IMR-90 (cell line): Measurements from ENCODE around the gene TMEM9. TPM values are rescaled to one million over a fixed set of nuclear protein-coding genes. Genes with fewer than 3 reads are reported as not detected.

ENCODE experiments used
- ATAC-seq: fragments of 200-7000 bp; cut with Tn5 transposase; 2 replicates; pipeline ENCODE4 v1.9.1; 2020; ENCODE audit warnings: low read depth, mild to moderate bottlenecking, moderate library complexity
- BruUV-seq: library from RNA; stranded (reverse); fragments of 400-500 nt; replicated peaks from 2 replicates; lab custom pipeline; 2021; lab: Mats Ljungman, UMichigan
- CTCF ChIA-PET: fragments of 300-600 bp; formaldehyde crosslinking; extraction: SDS; loops from one replicate; lab custom pipeline; 2021; ENCODE audit warnings: antibody characterized with exemption; lab: Yijun Ruan, JAX
- POLR2A ChIA-PET: fragments of 300-600 bp; sonication (Branson Sonifier 250); formaldehyde crosslinking; loops from one replicate; lab custom pipeline; 2022; ENCODE audit warnings: antibody characterized with exemption; ENCODE audit not compliant: unreplicated experiment; lab: Charles Lee
- DNase-seq: peaks from one replicate; pipeline ENCODE4 v3.0.0; 2013
- H2AFZ ChIP-seq: replicated peaks from 2 replicates; pipeline ENCODE3; 2013; ENCODE audit warnings: low read length, mild to moderate bottlenecking; ENCODE audit not compliant: poor library complexity
- H2AK5ac ChIP-seq: 2 replicates; pipeline ENCODE4 v1.6.1; 2013; ENCODE audit warnings: low read depth, low read length, inconsistent platforms
- H2AK9ac ChIP-seq: replicated peaks from 2 replicates; pipeline ENCODE3; 2013; ENCODE audit warnings: mild to moderate bottlenecking, low read depth, low read length, moderate library complexity; ENCODE audit not compliant: poor library complexity
- H2BK120ac ChIP-seq: 2 replicates; pipeline ENCODE4 v1.6.1; 2013; ENCODE audit warnings: low read depth, low read length, inconsistent platforms
- H2BK15ac ChIP-seq: 3 replicates; pipeline ENCODE4 v1.6.1; 2013; ENCODE audit warnings: low read depth, low read length, inconsistent platforms
- H2BK20ac ChIP-seq: 2 replicates; pipeline ENCODE4 v1.6.1; 2013; ENCODE audit warnings: low read depth, mild to moderate bottlenecking, inconsistent platforms, low read length, moderate library complexity
- H2BK5ac ChIP-seq: 2 replicates; pipeline ENCODE4 v1.6.1; 2013; ENCODE audit warnings: mild to moderate bottlenecking, low read depth, low read length, inconsistent platforms; ENCODE audit not compliant: poor library complexity, severe bottlenecking
- H3K14ac ChIP-seq: replicated peaks from 2 replicates; pipeline ENCODE4 v1.6.1; 2013; ENCODE audit warnings: low read depth, low read length, inconsistent platforms
- H3K18ac ChIP-seq: 2 replicates; pipeline ENCODE4 v1.6.1; 2013; ENCODE audit warnings: low read depth, low read length, control low read depth
- H3K23ac ChIP-seq: 2 replicates; pipeline ENCODE4 v1.6.1; 2013; ENCODE audit warnings: low read depth, low read length, inconsistent platforms
- H3K27ac ChIP-seq: 2 replicates; pipeline ENCODE4 v1.5.1; 2013; ENCODE audit warnings: mild to moderate bottlenecking, control low read depth, low read length; ENCODE audit not compliant: insufficient read depth
- H3K27me3 ChIP-seq: 2 replicates; pipeline ENCODE4 v1.6.1; 2013; ENCODE audit warnings: low read length; ENCODE audit not compliant: control insufficient read depth, insufficient read depth
- H3K36me3 ChIP-seq: 2 replicates; pipeline ENCODE4 v1.6.1; 2013; ENCODE audit warnings: low read length, mixed read lengths; ENCODE audit not compliant: control insufficient read depth, insufficient read depth
- H3K4ac ChIP-seq: 2 replicates; pipeline ENCODE4 v1.6.1; 2013; ENCODE audit warnings: low read depth, low read length, inconsistent platforms
- H3K4me1 ChIP-seq: 2 replicates; pipeline ENCODE4 v1.6.1; 2013; ENCODE audit warnings: low read length, mixed read lengths; ENCODE audit not compliant: control insufficient read depth, insufficient read depth
- H3K4me2 ChIP-seq: 2 replicates; pipeline ENCODE4 v1.6.1; 2013; ENCODE audit warnings: low read depth, mild to moderate bottlenecking, control low read depth, low read length, moderate library complexity
- H3K4me3 ChIP-seq: 2 replicates; pipeline ENCODE4 v1.5.1; 2013; ENCODE audit warnings: low read depth, mild to moderate bottlenecking, control low read depth, low read length, moderate library complexity; ENCODE audit not compliant: insufficient read depth
- H3K56ac ChIP-seq: 2 replicates; pipeline ENCODE4 v1.6.1; 2013; ENCODE audit warnings: low read length, inconsistent platforms; ENCODE audit not compliant: insufficient read depth; ENCODE audit errors: extremely low read depth
- H3K79me1 ChIP-seq, 2 experiments: 2 replicates each; pipeline ENCODE4 v1.6.1; 2013; ENCODE audit warnings: low read length in 2 of 2, inconsistent platforms in 1 of 2, low read depth in 1 of 2
- H3K9ac ChIP-seq: 2 replicates; pipeline ENCODE4 v1.6.1; 2013; ENCODE audit warnings: low read depth, low read length, control low read depth
- H3K9me1 ChIP-seq: 2 replicates; pipeline ENCODE4 v1.6.1; 2013; ENCODE audit warnings: low read length, inconsistent platforms; ENCODE audit not compliant: insufficient read depth
- H3K9me3 ChIP-seq: 2 replicates; pipeline ENCODE4 v1.6.1; 2013; ENCODE audit warnings: low read length; ENCODE audit not compliant: control insufficient read depth, insufficient read depth
- H4K20me1 ChIP-seq: 2 replicates; pipeline ENCODE4 v1.6.1; 2013; ENCODE audit warnings: low read length, inconsistent platforms; ENCODE audit not compliant: insufficient read depth
- H4K5ac ChIP-seq: 2 replicates; pipeline ENCODE4 v1.6.1; 2013; ENCODE audit warnings: mild to moderate bottlenecking, low read depth, low read length, control low read depth
- H4K8ac ChIP-seq, 2 experiments: 2 replicates each; pipeline ENCODE4 v1.6.1; 2013; ENCODE audit warnings: low read depth in 2 of 2, low read length in 2 of 2, control low read depth in 1 of 2, inconsistent platforms in 1 of 2
- H4K91ac ChIP-seq: 2 replicates; pipeline ENCODE4 v1.6.1; 2013; ENCODE audit warnings: low read depth, low read length, inconsistent platforms; ENCODE audit not compliant: insufficient read depth
- BHLHE40 ChIP-seq: fragments of 150-350 bp; IDR thresholded peaks from 2 replicates; pipeline ENCODE4 v1.6.1; 2016; ENCODE audit warnings: mild to moderate bottlenecking, low read depth, low read length
- CHD1 ChIP-seq: IDR thresholded peaks from 2 replicates; pipeline ENCODE4 v1.6.1; 2012; ENCODE audit warnings: low read depth, low read length, improper control_type of control experiment
- CTCF ChIP-seq: conservative IDR thresholded peaks from 2 replicates; pipeline ENCODE4 v1.5.1; 2012; ENCODE audit warnings: mild to moderate bottlenecking, low read depth, low read length, improper control_type of control experiment
- MAZ ChIP-seq: IDR thresholded peaks from 2 replicates; pipeline ENCODE4 v1.6.1; 2012; ENCODE audit warnings: low read depth, mild to moderate bottlenecking, low read length, improper control_type of control experiment, moderate library complexity, borderline replicate concordance
- POLR2A ChIP-seq: IDR thresholded peaks from 2 replicates; pipeline ENCODE4 v1.6.1; 2012; ENCODE audit warnings: mild to moderate bottlenecking, low read depth, low read length
- RAD21 ChIP-seq: IDR thresholded peaks from 2 replicates; pipeline ENCODE4 v1.6.1; 2012; ENCODE audit warnings: low read length, improper control_type of control experiment
- RFX5 ChIP-seq: IDR thresholded peaks from 2 replicates; pipeline ENCODE4 v1.8.0; 2012; ENCODE audit warnings: low read depth, mild to moderate bottlenecking, low read length, moderate library complexity
- SMC3 ChIP-seq: fragments of 150-350 bp; IDR thresholded peaks from 2 replicates; pipeline ENCODE4 v1.6.1; 2016; ENCODE audit warnings: low read depth, mild to moderate bottlenecking, antibody characterized with exemption, low read length, moderate library complexity
- WGBS, 2 experiments: methylation state at CpG; one replicate each; pipeline versions ENCODE4 v1.1.5 to v1.1.7; 2013; ENCODE audit warnings: missing lambda C conversion rate in 2 of 2; ENCODE audit not compliant: insufficient read length in 1 of 2; ENCODE audit errors: extremely low coverage in 2 of 2; 5-methylcytosine and 5-hydroxymethylcytosine counted together
- dilution Hi-C: fragments of 300-500 bp; cut with HindIII; formaldehyde crosslinking; loops from one replicate; pipeline ENCODE4 v1.14.3; 2018; ENCODE audit warnings: low sequenced_read_pairs; ENCODE audit not compliant: unreplicated experiment
- in situ Hi-C: fragments of 300-500 bp; cut with MboI; formaldehyde crosslinking; loops from 3 replicates; pipeline ENCODE4 v1.14.3; 2019; ENCODE audit warnings: low sequenced_read_pairs, inconsistent platforms, mixed read lengths
- intact Hi-C: fragments of 100-400 bp; cut with micrococcal nuclease; formaldehyde crosslinking; loops from 2 replicates; pipeline ENCODE4 v1.10.0; 2022
- polyA plus RNA-seq, 3 experiments: library from polyadenylated mRNA; depleted of rRNA; stranded (reverse); fragments of >200 nt; gene quantifications; 2 replicates each; pipeline ENCODE4 v1.2.3, GENCODE V29; 2012; ENCODE audit warnings: low replicate concordance in 1 of 3
- total RNA-seq: library from RNA; depleted of rRNA; stranded (reverse); fragments of >200 nt; gene quantifications from 2 replicates; pipeline ENCODE4 v1.2.3, GENCODE V29; 2012

The TMEM9 gene
- total and polyA plus RNA-seq, 2 of the 4 experiments (the other 2 are of a cell fraction): 76.7 to 107 TPM

GRCh38 chr1:201114245-201115131 is 39.8 kb downstream of the TMEM9 start:
- peak overlapping the region; percentile 27 to 78; a peak in 1 of 4 replicates for H4K8ac ChIP-seq
- ATAC-seq: peak; percentile 99
- in situ Hi-C loops: no loop called here

More at GRCh38 chr1:201114245-201115131, 39.8 kb downstream of the TMEM9 start:
- Histone ChIP-seq H2BK15ac (no peak overlapping the region), H4K91ac (0 out of 2 replicates have a peak overlapping the region, but pooled peaks have one; percentile 5), H3K14ac (no peak overlapping the region), H2AFZ (peak overlapping the region; percentile 99), H3K79me1 (no peaks in the 10 kb centered on the region), H3K27me3 (peaks cover 54% of the 10 kb centered on the region), H3K9me3 (no peaks in the 10 kb centered on the region), H3K9me1 (no peaks in the 10 kb centered on the region), H3K4me2 (peak overlapping the region; percentile 81), H3K23ac (no peak overlapping the region), H3K27ac (no peak overlapping the region; the same call in 1 of the 2 replicates), H3K9ac (peak overlapping the region; percentile 34), H3K56ac (no peak overlapping the region), H3K4ac (no peak overlapping the region), H3K4me1 (peaks cover 2% of the 10 kb centered on the region; the same call in 1 of the 2 replicates), H2BK120ac (peak overlapping the region; percentile 21; the same call in 1 of the 2 replicates), H2AK9ac (peak overlapping the region; percentile 94), H3K36me3 (no peaks in the 10 kb centered on the region), H4K20me1 (no peaks in the 10 kb centered on the region), H2AK5ac (no peak overlapping the region), H3K4me3 (peak overlapping the region; percentile 67), H2BK5ac (no peak overlapping the region), H4K5ac (no peak overlapping the region), H3K18ac (no peak overlapping the region), H2BK20ac (no peak overlapping the region)
- TF ChIP-seq POLR2A (no peak), CHD1 (no peak), MAZ (peak; percentile 53; the same call in 1 of the 2 replicates), RAD21 (peak; percentile 87), BHLHE40 (0 out of 2 replicates have a peak, but pooled peaks have one; percentile 9), CTCF (peak; percentile 88), SMC3 (peak; percentile 90), RFX5 (no peak)
- dilution Hi-C loops (no loop called here), intact Hi-C loops (loop anchor here (1.0 to 2.0 kb wide), 3 partner anchors 28 to 492 kb away; no protein-coding TSS in a partner anchor)
- CTCF ChIA-PET: interaction anchor here (0.6 to 2.6 kb wide), 4 partner anchors 11 to 1085 kb away, joined by 3 to 7 read pairs (median 3); no protein-coding TSS in a partner anchor
- BruUV-seq: no TSS peak
- WGBS, 2 experiments: 6% methylated on average over 37 of the region's 88 CpGs; no CpG with 5 or more reads in 1 of the 2 experiments
- POLR2A ChIA-PET: no interaction called here
- peak; percentile 89 for DNase-seq
